DMS 273 (cell line): ENCODE data around the gene DPH3.

Experiments
- DNase-seq: peaks from one replicate; lab custom pipeline; 2025; ENCODE audit not compliant: unreplicated experiment; lab: John Stamatoyannopoulos, UW

The DPH3 gene

GRCh38 chr3:16236856-16237393 lies 27.8 kb downstream of the DPH3 start:
- DNase-seq = no peak

GRCh38 chr3:16236030-16236639 lies 28.6 kb downstream of the DPH3 start:
- no peak for DNase-seq

GRCh38 chr3:16234281-16234680 lies 30.5 kb downstream of the DPH3 start:
- no peak for DNase-seq

- DNase-seq = no peak
These were observed 30.9 kb downstream of the DPH3 start for GRCh38 chr3:16233806-16234205.

- no peak for DNase-seq
These were observed 32.8 kb downstream of the DPH3 start for GRCh38 chr3:16231983-16232382.

- DNase-seq = no peak
These were observed 35.1 kb downstream of the DPH3 start for GRCh38 chr3:16229681-16230080.

GRCh38 chr3:16227566-16227965 lies 37.2 kb downstream of the DPH3 start:
- DNase-seq = no peak

- DNase-seq = no peak
These were observed 40.4 kb downstream of the DPH3 start for GRCh38 chr3:16224325-16224724.

GRCh38 chr3:16222547-16222946 lies 42.2 kb downstream of the DPH3 start:
- no peak for DNase-seq

GRCh38 chr3:16221990-16222389 lies 42.8 kb downstream of the DPH3 start:
- DNase-seq = no peak

GRCh38 chr3:16219777-16220176 lies 45.0 kb downstream of the DPH3 start:
- DNase-seq = no peak

- no peak for DNase-seq
These were observed 48.3 kb downstream of the DPH3 start for GRCh38 chr3:16216373-16216935.

GRCh38 chr3:16214366-16214765 lies 50.4 kb downstream of the DPH3 start:
- DNase-seq = no peak

- DNase-seq = no peak
These were observed 53.4 kb downstream of the DPH3 start for GRCh38 chr3:16211176-16211904.
